AG09319 (cell line): Measurements from ENCODE around the gene GRAMD2B.
"Not testable (repeated sequence)": the region's sequence is repeated elsewhere in the genome, so short reads cannot be mapped to it uniquely, and the experiment has no call there.

ENCODE experiments used
- DNase-seq: peaks from one replicate; pipeline ENCODE4 v3.0.0-alpha.2; 2010; ENCODE audit warnings: low read depth; ENCODE audit errors: extremely low read depth
- TF ChIP-seq, protein P1 (sequence below): IDR thresholded peaks from 2 replicates; pipeline ENCODE4 v1.5.1; 2011; ENCODE audit warnings: low read depth, mild to moderate bottlenecking, inconsistent platforms, low read length, moderate library complexity

The GRAMD2B gene, protein sequence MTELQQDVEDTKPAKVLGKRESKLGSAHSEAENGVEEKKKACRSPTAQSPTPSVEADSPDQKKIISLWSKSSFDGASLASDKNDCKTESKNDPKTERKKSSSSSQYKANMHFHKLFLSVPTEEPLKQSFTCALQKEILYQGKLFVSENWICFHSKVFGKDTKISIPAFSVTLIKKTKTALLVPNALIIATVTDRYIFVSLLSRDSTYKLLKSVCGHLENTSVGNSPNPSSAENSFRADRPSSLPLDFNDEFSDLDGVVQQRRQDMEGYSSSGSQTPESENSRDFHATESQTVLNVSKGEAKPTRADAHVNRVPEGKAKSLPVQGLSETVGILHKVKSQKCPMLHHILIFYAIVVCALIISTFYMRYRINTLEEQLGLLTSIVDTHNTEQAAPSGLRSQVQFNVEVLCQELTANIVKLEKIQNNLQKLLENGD

DNA sequence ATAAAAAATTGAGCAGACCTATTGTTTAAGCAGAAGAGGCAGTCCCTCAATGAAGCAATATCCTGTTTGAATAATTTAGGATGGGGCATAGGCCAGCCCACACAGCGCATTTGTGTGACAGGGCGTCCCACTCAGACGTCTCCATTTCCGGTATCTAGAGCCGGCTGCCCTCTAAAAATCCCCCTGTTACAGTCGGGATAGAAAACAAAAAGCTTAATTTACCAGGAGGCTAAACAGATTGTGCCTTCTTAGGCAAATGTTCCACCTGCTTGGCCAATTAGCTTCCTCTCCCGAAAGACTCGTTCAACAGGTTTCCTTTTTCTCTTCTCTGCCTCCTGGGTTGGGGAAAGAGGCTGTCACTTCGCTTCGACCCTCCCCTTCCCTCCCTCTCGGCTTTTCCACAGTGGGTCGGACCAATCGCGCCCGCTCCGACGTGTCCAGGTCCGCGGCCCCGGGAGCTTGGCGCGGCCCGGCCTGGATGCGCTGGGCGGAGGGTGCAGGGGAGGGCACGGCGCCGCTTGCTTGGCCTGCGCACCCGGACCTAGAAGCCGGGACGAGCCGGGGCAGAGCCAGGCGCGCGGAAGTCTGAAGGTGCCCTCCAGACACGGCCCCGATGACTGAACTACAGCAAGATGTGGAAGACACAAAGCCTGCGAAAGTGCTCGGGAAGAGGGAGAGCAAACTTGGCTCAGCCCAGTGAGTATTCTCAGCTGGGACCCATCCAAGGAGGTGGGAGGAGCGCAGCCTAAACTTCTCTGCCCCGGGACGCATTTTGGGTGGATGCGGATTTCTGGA is at the start of gene GRAMD2B:
Gene GRAMD2B (plus strand): TSS at position 416 of the 795 bp plus-strand sequence. CDS start 198 bp downstream, at position 614.
- TF ChIP-seq, protein P1, sequence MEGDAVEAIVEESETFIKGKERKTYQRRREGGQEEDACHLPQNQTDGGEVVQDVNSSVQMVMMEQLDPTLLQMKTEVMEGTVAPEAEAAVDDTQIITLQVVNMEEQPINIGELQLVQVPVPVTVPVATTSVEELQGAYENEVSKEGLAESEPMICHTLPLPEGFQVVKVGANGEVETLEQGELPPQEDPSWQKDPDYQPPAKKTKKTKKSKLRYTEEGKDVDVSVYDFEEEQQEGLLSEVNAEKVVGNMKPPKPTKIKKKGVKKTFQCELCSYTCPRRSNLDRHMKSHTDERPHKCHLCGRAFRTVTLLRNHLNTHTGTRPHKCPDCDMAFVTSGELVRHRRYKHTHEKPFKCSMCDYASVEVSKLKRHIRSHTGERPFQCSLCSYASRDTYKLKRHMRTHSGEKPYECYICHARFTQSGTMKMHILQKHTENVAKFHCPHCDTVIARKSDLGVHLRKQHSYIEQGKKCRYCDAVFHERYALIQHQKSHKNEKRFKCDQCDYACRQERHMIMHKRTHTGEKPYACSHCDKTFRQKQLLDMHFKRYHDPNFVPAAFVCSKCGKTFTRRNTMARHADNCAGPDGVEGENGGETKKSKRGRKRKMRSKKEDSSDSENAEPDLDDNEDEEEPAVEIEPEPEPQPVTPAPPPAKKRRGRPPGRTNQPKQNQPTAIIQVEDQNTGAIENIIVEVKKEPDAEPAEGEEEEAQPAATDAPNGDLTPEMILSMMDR, result no peak
- DNase-seq, result peak; percentile 81

DNA sequence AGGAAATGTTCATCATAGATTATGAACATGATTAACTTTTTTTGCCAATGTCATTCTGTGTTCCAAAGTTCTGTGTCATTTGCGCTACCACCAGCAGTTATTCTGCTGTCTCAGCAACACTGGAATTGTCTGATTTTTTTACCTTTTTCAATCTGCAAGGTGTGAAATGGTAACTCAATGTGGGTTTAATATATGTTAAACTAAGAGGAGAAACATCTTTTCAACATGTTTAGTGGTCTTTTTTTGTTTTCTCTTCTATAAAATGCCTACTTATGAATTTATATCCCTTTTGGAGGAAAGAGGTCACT is 49.1 kb upstream of the GRAMD2B start:
- DNase-seq, result no peak
- TF ChIP-seq, protein P1, result no peak

DNA sequence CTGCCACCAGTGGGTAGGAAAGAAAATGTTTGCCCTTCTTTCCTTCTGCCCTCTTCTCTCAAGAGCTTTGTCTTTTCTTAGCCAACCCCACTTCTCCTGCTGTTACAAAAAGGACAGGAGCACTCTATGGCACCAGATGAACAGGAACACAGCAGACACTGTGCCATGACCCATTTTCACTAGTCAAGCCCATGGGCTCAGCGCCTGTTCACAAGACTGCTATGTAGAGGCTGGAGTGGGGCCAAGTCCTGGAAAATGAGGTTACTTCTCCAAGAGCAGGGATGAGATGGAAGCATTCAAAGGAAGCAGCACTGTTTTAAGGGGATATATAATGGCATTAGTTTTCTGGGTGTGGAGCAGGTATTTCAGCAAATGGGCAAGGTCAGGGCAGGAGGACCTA is 46.8 kb upstream of the GRAMD2B start:
- DNase-seq, result no peak
- TF ChIP-seq, protein P1, result no peak

DNA sequence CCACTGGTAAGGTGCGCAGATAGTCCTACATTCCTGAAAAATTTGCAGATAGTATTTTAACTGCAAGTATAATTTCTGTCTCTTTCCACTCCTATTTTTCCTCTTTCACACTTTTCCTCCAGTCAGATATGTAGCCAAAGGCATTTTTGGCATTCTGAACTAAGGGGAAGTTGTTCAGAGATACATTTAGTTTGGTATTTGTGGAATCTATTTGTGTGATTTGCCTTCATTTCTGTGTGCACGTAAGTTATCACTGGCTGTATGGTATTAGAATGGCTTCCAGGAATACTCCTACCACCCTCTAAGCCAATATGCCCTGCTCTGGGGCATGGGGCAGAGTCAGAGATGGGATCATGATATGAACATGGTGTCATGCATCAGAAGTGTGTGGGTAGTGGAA is 45.8 kb upstream of the GRAMD2B start:
- no peak for DNase-seq
- TF ChIP-seq, protein P1, result no peak

DNA sequence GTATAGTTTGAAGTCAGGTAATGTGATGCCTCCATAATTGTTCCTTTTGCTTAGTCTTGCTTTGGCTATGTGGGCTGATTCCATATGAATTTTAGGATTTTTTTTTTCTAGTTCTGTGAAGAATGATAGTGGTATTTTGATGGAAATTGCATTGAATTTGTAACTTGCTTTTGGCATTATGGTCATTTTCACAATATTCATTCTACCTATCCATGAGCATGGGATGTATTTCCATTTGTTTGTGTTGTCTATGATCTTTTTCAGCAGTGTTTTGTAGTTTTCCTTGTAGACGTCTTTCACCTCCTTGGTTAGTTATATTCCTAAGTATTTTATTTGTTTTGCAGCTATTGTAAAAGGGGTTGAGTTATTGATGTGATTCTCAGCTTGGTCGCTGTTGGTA is 42.9 kb upstream of the GRAMD2B start:
- DNase-seq, result not testable (repeated sequence)

DNA sequence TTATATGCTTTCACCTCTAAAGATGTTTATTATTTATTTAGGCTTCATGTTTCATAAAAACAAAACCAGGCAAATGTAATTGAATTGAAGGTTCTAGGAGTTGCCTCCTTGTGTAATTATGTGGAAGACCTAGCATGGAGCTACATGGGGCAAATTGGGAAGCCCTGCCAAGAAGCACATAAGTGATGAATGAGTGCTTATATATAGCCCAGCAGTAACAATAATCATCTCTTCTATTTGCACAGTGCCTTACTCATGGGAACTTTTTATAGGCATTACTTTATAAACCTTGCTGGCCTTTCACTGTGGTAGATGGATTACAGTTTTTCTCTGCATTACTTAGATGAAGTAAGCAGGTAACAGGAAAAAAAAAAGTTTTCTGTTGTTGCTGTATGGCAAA is 40.0 kb upstream of the GRAMD2B start:
- TF ChIP-seq, protein P1, result no peak
- no peak for DNase-seq

DNA sequence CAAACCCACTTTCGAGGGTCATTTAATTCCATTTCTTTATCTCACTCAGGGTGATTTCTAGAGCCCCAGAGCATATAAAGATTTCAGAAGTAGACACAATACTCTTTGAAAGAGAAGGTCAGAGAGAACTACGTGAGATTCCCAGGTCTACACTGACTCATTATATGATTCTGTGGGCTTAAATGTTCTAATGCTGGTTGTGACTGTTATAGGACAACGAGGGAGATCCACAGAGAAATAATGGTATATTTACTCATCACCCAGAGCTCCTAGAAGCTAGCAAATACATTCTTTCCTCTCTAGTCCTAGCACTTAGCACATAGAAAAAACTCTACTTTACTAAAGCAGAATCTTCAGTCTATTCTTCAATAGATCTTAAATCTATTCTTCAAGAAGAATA is 39.4 kb upstream of the GRAMD2B start:
- DNase-seq, result no peak
- TF ChIP-seq, protein P1, result no peak
